Caco-2 (cell line): Measurements from ENCODE around the gene FOXM1. TPM values are rescaled to one million over a fixed set of nuclear protein-coding genes. Genes with fewer than 3 reads are reported as not detected.

ENCODE experiments used
- BruUV-seq: library from RNA; stranded (reverse); fragments of 400-500 nt; replicated peaks from 2 replicates; lab custom pipeline; 2021; lab: Mats Ljungman, UMichigan
- CTCF ChIA-PET: fragments of 300-600 bp; sonication (Branson Sonifier 250); formaldehyde crosslinking; loops from one replicate; lab custom pipeline; 2022; ENCODE audit warnings: antibody characterized with exemption; lab: Charles Lee
- POLR2A ChIA-PET: fragments of 300-600 bp; sonication (Branson Sonifier 250); formaldehyde crosslinking; loops from one replicate; lab custom pipeline; 2022; ENCODE audit warnings: antibody characterized with exemption; lab: Charles Lee
- DNase-seq, 2 experiments: peaks; one replicate each; pipeline versions ENCODE4 v3.0.0 to v3.0.0-alpha.2; 2020 to 2022
- H3K27me3 ChIP-seq: replicated peaks from 2 replicates; pipeline ENCODE4 v1.6.0; 2011; ENCODE audit warnings: low read length; ENCODE audit not compliant: control insufficient read depth, insufficient read depth
- H3K36me3 ChIP-seq: 2 replicates; pipeline ENCODE4 v1.5.1; 2011; ENCODE audit warnings: low read length; ENCODE audit not compliant: control insufficient read depth, insufficient read depth
- H3K4me1 ChIP-seq: fragments of 250-450 bp; sonication (Bioruptor Pico); 2 replicates; pipeline ENCODE4 v1.5.1; 2020; ENCODE audit warnings: mild to moderate bottlenecking
- H3K4me3 ChIP-seq: 2 replicates; pipeline ENCODE4 v1.5.1; 2011; ENCODE audit warnings: low read depth, mild to moderate bottlenecking, control low read depth, low read length
- H3K9me3 ChIP-seq: fragments of 250-450 bp; sonication (Bioruptor Pico); 2 replicates; pipeline ENCODE4 v1.5.1; 2020; ENCODE audit warnings: mild to moderate bottlenecking, moderate library complexity
- H3K27ac Mint-ChIP-seq: one replicate; pipeline ENCODE4 v1.8.0; 2022; ENCODE audit warnings: mixed read lengths; ENCODE audit not compliant: unreplicated experiment
- H3K27me3 Mint-ChIP-seq: one replicate; pipeline ENCODE4 v1.8.0; 2022; ENCODE audit warnings: mixed read lengths; ENCODE audit not compliant: insufficient read depth, unreplicated experiment
- H3K36me3 Mint-ChIP-seq: one replicate; pipeline ENCODE4 v1.8.0; 2022; ENCODE audit warnings: mild to moderate bottlenecking, mixed read lengths; ENCODE audit not compliant: insufficient read depth, unreplicated experiment
- H3K4me1 Mint-ChIP-seq: one replicate; pipeline ENCODE4 v1.8.0; 2022; ENCODE audit warnings: low read depth, mixed read lengths; ENCODE audit not compliant: unreplicated experiment
- H3K4me3 Mint-ChIP-seq: one replicate; pipeline ENCODE4 v1.8.0; 2022; ENCODE audit warnings: mild to moderate bottlenecking, moderate library complexity, mixed read lengths; ENCODE audit not compliant: unreplicated experiment
- H3K9me3 Mint-ChIP-seq: one replicate; pipeline ENCODE4 v1.8.0; 2022; ENCODE audit warnings: mixed read lengths; ENCODE audit not compliant: unreplicated experiment
- CTCF ChIP-seq, 2 experiments: fragments of 200-600 bp in 1 of 2; IDR thresholded peaks; 1 replicate in 1 of 2; 2 replicates in 1 of 2; pipeline versions ENCODE4 v1.5.1 to v1.8.0; 2011 to 2022; ENCODE audit warnings: antibody characterized with exemption in 1 of 2, control low read depth in 1 of 2, inconsistent platforms in 1 of 2, low read depth in 1 of 2, low read length in 1 of 2, mild to moderate bottlenecking in 1 of 2, moderate library complexity in 1 of 2; ENCODE audit not compliant: insufficient read depth in 1 of 2, severe bottlenecking in 1 of 2, unreplicated experiment in 1 of 2
- intact Hi-C: fragments of 100-400 bp; cut with micrococcal nuclease; formaldehyde crosslinking; loops from one replicate; pipeline ENCODE4 v1.10.0; 2022; ENCODE audit not compliant: unreplicated experiment
- total RNA-seq: library from RNA; stranded (reverse); gene quantifications from 2 replicates; pipeline ENCODE4 v1.2.3, GENCODE V29; 2022

Gene FOXM1
- total RNA-seq, 1 experiment from 2014 or later, result 222 TPM

DNA sequence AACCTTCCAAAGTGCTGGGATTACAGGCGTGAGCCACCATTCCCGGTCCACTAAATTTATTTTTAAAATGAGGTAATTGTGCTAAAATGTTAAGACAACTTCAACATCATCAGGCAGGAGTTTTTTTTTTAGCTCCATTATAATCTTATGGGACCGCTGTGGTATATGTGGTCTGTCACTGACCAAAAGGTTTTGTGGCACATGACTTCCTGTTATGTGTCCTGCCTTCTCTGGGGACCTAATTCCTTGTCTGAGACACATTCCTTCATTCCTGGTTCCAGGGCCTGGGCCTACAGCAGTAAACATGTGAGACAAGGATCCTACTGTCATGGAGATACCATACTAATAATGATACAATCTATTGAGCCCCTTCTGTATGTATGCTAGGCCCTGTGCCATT is 25.0 kb downstream of the FOXM1 start:
- ChIA-PET POLR2A (interaction anchor here (0.6 kb wide), 2 partner anchors 23 to 38 kb away, joined by 3 read pairs; no protein-coding TSS in a partner anchor), CTCF (no interaction called here)
- no peaks in the 10 kb centered on the region for H3K36me3 ChIP-seq
- H3K27ac Mint-ChIP-seq, result no peak overlapping the region
- H3K36me3 Mint-ChIP-seq, result peaks cover 19% of the 10 kb centered on the region
- H3K4me3 Mint-ChIP-seq, result no peak overlapping the region
- no peaks in the 10 kb centered on the region for H3K27me3 ChIP-seq
- peaks cover 19% of the 10 kb centered on the region for H3K4me1 ChIP-seq
- TF ChIP-seq CTCF (IDR thresholded peaks at IDR 0.05; ENCODE audit: insufficient read depth in 1 of 2, low read depth in 1 of 2, low read length in 1 of 2, severe bottlenecking in 1 of 2, unreplicated experiment in 1 of 2), result no peak
- H3K9me3 Mint-ChIP-seq, result no peaks in the 10 kb centered on the region
- no peaks in the 10 kb centered on the region for H3K9me3 ChIP-seq
- peaks cover 27% of the 10 kb centered on the region for H3K4me1 Mint-ChIP-seq
- DNase-seq, result no peak
- intact Hi-C loops, result no loop called here
- BruUV-seq, result no TSS peak
- H3K4me3 ChIP-seq, result no peak overlapping the region
- no peaks in the 10 kb centered on the region for H3K27me3 Mint-ChIP-seq

- Mint-ChIP-seq H3K27me3 (no peaks in the 10 kb centered on the region), H3K9me3 (no peaks in the 10 kb centered on the region), H3K4me3 (no peak overlapping the region), H3K4me1 (peaks cover 28% of the 10 kb centered on the region), H3K36me3 (no peaks in the 10 kb centered on the region), H3K27ac (peak overlapping the region; percentile 12)
- Histone ChIP-seq H3K36me3 (no peaks in the 10 kb centered on the region), H3K4me3 (no peak overlapping the region), H3K9me3 (no peaks in the 10 kb centered on the region), H3K4me1 (peaks cover 24% of the 10 kb centered on the region), H3K27me3 (no peaks in the 10 kb centered on the region)
- CTCF ChIA-PET, result interaction anchor here (1.0 to 2.4 kb wide), 12 partner anchors 9 to 196 kb away, joined by 3 to 18 read pairs (median 8); partner anchors contain the start of genes FOXM1, RHNO1 and TEX52
- BruUV-seq, result no TSS peak
- no peak for DNase-seq
- POLR2A ChIA-PET, result interaction anchor here (1.3 kb wide), 1 partner anchor 32 kb away, joined by 4 read pairs; the partner anchor contains the start of genes FOXM1 and RHNO1
- no peak for TF ChIP-seq CTCF (IDR thresholded peaks at IDR 0.05; ENCODE audit: insufficient read depth in 1 of 2, low read depth in 1 of 2, low read length in 1 of 2, severe bottlenecking in 1 of 2, unreplicated experiment in 1 of 2)
- intact Hi-C loops, result no loop called here
These were observed 31.7 kb downstream of the FOXM1 start for GRCh38 chr12:2845280-2845679.

- no TSS peak for BruUV-seq
- Histone ChIP-seq H3K9me3 (no peaks in the 10 kb centered on the region), H3K4me1 (peaks cover 19% of the 10 kb centered on the region), H3K27me3 (no peaks in the 10 kb centered on the region), H3K4me3 (no peak overlapping the region), H3K36me3 (no peaks in the 10 kb centered on the region)
- no peaks in the 10 kb centered on the region for H3K36me3 Mint-ChIP-seq
- peak overlapping the region; percentile 12 for H3K27ac Mint-ChIP-seq
- peaks cover 26% of the 10 kb centered on the region for H3K4me1 Mint-ChIP-seq
- H3K27me3 Mint-ChIP-seq, result no peaks in the 10 kb centered on the region
- TF ChIP-seq CTCF (IDR thresholded peaks at IDR 0.05; ENCODE audit: insufficient read depth in 1 of 2, low read depth in 1 of 2, low read length in 1 of 2, severe bottlenecking in 1 of 2, unreplicated experiment in 1 of 2), result no peak
- H3K9me3 Mint-ChIP-seq, result no peaks in the 10 kb centered on the region
- H3K4me3 Mint-ChIP-seq, result no peak overlapping the region
- DNase-seq, result no peak
- ChIA-PET CTCF (interaction anchor here (1.0 to 2.4 kb wide), 8 partner anchors 10 to 197 kb away, joined by 3 to 18 read pairs (median 10); partner anchors contain the start of genes FOXM1, RHNO1 and TEX52), POLR2A (interaction anchor here (1.3 kb wide), 1 partner anchor 32 kb away, joined by 4 read pairs; the partner anchor contains the start of genes FOXM1 and RHNO1)
- intact Hi-C loops, result no loop called here
These were observed 32.2 kb downstream of the FOXM1 start for GRCh38 chr12:2844786-2845185.
